ENCODE measurements around the gene RABGAP1L.

RABGAP1L gene

GRCh38 chr1:174265282-174265681, 106.0 kb downstream of the RABGAP1L start:
- H3K9me3 Mint-ChIP-seq = no peaks in the 10 kb centered on the region
- no peak overlapping the region for H3K27ac Mint-ChIP-seq
- no peaks in the 10 kb centered on the region for H3K36me3 Mint-ChIP-seq (ENCODE audit: low read depth)
- H3K4me1 Mint-ChIP-seq = peaks cover 8% of the 10 kb centered on the region
- no peaks in the 10 kb centered on the region for H3K27me3 Mint-ChIP-seq (ENCODE audit: low read depth)
- no peak overlapping the region for H3K4me3 Mint-ChIP-seq
- no peak for TF ChIP-seq CTCF (IDR thresholded peaks at IDR 0.05; ENCODE audit: unreplicated experiment in 3 of 3)

GRCh38 chr1:174266476-174266875, 107.2 kb downstream of the RABGAP1L start:
- H3K4me3 Mint-ChIP-seq = no peak overlapping the region
- H3K27ac Mint-ChIP-seq = no peak overlapping the region
- no peak for TF ChIP-seq CTCF (IDR thresholded peaks at IDR 0.05; ENCODE audit: unreplicated experiment in 3 of 3)
- H3K9me3 Mint-ChIP-seq = no peaks in the 10 kb centered on the region
- H3K36me3 Mint-ChIP-seq (ENCODE audit: low read depth) = no peaks in the 10 kb centered on the region
- H3K4me1 Mint-ChIP-seq = peaks cover 8% of the 10 kb centered on the region
- H3K27me3 Mint-ChIP-seq (ENCODE audit: low read depth) = no peaks in the 10 kb centered on the region

DNA sequence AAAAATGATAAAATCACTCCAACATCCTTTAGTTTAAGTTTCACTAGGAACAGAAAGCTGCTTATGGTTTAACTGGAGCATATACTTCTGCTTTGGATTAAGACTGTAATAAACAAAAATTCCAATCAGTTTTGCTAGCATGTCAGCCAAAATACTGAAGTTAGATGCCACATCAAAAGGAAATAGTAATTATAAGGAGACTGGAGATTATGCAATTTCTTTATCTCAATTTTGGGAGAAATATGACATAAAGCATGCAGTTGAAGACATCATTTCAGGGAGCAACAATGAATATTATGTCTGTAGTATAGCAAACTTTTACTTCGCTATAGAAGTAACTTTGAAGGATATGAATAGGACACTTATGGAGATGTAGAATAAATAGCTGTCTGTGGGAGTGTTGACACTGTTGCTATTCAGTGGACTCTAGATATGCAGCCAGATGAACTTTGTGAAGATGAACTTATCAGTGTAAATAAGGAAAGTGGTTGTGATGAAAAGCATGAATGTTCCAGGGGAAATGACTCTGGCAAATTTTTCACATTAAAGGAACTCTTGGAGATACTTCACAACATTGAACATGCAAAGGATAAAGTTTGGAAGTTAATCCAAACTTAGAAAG, 107.8 kb downstream of the RABGAP1L start:
- no peak for TF ChIP-seq CTCF (IDR thresholded peaks at IDR 0.05; ENCODE audit: unreplicated experiment in 3 of 3)
- Mint-ChIP-seq H3K4me1 (peaks cover 8% of the 10 kb centered on the region), H3K4me3 (no peak overlapping the region), H3K27me3 (ENCODE audit: low read depth) (no peaks in the 10 kb centered on the region), H3K9me3 (no peaks in the 10 kb centered on the region), H3K36me3 (ENCODE audit: low read depth) (no peaks in the 10 kb centered on the region), H3K27ac (peak overlapping the region in 2 of 3 experiments; percentile 3 to 25)

GRCh38 chr1:174269989-174270651, 110.8 kb downstream of the RABGAP1L start:
- no peak overlapping the region for H3K4me3 Mint-ChIP-seq
- no peaks in the 10 kb centered on the region for H3K36me3 Mint-ChIP-seq (ENCODE audit: low read depth)
- no peaks in the 10 kb centered on the region for H3K27me3 Mint-ChIP-seq (ENCODE audit: low read depth)
- H3K27ac Mint-ChIP-seq = no peak overlapping the region
- TF ChIP-seq CTCF (IDR thresholded peaks at IDR 0.05; ENCODE audit: unreplicated experiment in 3 of 3) = no peak
- H3K9me3 Mint-ChIP-seq = no peaks in the 10 kb centered on the region
- H3K4me1 Mint-ChIP-seq = peaks cover 8% of the 10 kb centered on the region

DNA sequence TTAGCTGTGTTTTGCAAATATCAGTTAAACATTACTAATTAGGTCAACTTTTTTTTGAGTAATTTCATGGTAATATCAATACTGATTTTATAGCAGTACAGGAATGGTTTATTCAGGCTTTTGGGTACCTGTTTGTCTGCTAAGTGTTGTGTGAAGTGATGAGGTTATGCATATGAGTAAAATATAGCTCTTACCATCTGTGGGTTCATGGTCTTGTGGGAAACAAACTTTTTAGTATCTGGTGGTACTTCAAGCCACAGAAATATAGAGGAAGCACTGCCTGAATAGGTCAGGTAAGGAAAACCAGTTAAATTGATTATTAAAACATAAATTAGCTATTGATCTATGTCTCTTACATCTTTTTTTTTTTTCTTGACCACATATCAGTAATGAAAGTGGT, 113.9 kb downstream of the RABGAP1L start:
- Mint-ChIP-seq H3K9me3 (no peaks in the 10 kb centered on the region), H3K27ac (peak overlapping the region in 1 of 3 experiments; percentile 34), H3K36me3 (ENCODE audit: low read depth) (no peaks in the 10 kb centered on the region), H3K27me3 (ENCODE audit: low read depth) (no peaks in the 10 kb centered on the region), H3K4me1 (no peaks in the 10 kb centered on the region), H3K4me3 (no peak overlapping the region)
- TF ChIP-seq CTCF (IDR thresholded peaks at IDR 0.05; ENCODE audit: unreplicated experiment in 3 of 3) = no peak

DNA sequence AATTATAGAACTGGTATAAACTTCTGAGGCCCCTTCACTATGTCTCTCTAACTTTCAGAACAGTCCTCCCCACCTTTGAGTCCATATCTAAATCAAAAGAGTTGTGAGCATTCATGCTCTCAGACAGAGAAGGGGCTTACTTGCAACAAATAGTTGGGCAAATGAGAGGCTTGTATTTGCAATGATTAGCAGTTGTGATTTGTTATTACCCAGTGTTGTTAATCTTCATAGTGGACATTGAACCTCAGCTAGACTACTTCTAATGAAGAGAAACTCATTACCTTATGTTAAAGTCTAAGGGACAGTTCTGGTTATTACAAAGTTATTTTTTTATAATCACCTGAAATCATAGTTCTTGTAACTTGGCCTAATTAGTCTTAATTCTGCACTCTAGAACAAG, 114.5 kb downstream of the RABGAP1L start:
- H3K36me3 Mint-ChIP-seq (ENCODE audit: low read depth) = no peaks in the 10 kb centered on the region
- peak overlapping the region in 1 of 3 experiments; percentile 34 for H3K27ac Mint-ChIP-seq
- no peak for TF ChIP-seq CTCF (IDR thresholded peaks at IDR 0.05; ENCODE audit: unreplicated experiment in 3 of 3)
- no peak overlapping the region for H3K4me3 Mint-ChIP-seq
- H3K4me1 Mint-ChIP-seq = no peaks in the 10 kb centered on the region
- no peaks in the 10 kb centered on the region for H3K27me3 Mint-ChIP-seq (ENCODE audit: low read depth)
- no peaks in the 10 kb centered on the region for H3K9me3 Mint-ChIP-seq
